GM12864 (cell line): ENCODE measurements around the gene SLAMF8.

Source experiments
- DNase-seq: peaks from one replicate; pipeline ENCODE4 v3.0.0-alpha.2; 2011; ENCODE audit warnings: low read depth
- H3K4me3 ChIP-seq: 2 replicates; pipeline ENCODE4 v1.5.1; 2011; ENCODE audit warnings: mild to moderate bottlenecking, low read depth, low read length, control low read depth
- TF ChIP-seq, protein P1 (sequence below): IDR thresholded peaks from 2 replicates; pipeline ENCODE4 v1.5.1; 2011; ENCODE audit warnings: low read depth, mild to moderate bottlenecking, moderate library complexity, low read length, control low read depth, inconsistent platforms; ENCODE audit errors: missing control alignments

SLAMF8 gene

DNA sequence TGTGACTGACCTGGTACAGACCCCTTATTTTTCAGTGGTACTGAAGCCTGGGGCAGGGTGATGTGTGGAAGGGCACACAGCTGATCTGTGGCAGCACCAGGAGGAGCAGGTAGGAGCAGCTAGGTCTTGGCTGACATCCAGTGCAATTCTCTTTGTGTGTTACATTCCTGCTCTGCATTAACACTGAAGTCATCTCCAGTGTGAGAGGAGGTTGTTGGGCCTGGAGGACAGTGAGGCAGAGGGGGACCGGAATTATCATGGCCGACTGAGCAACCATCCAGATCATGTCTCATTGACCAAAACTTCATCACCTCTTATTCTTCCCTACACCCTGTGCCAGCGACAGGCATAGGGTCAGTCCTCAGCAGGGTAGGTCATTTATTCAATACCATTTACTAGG lies 1.5 kb downstream of the SLAMF8 start:
- TF ChIP-seq, protein P1, sequence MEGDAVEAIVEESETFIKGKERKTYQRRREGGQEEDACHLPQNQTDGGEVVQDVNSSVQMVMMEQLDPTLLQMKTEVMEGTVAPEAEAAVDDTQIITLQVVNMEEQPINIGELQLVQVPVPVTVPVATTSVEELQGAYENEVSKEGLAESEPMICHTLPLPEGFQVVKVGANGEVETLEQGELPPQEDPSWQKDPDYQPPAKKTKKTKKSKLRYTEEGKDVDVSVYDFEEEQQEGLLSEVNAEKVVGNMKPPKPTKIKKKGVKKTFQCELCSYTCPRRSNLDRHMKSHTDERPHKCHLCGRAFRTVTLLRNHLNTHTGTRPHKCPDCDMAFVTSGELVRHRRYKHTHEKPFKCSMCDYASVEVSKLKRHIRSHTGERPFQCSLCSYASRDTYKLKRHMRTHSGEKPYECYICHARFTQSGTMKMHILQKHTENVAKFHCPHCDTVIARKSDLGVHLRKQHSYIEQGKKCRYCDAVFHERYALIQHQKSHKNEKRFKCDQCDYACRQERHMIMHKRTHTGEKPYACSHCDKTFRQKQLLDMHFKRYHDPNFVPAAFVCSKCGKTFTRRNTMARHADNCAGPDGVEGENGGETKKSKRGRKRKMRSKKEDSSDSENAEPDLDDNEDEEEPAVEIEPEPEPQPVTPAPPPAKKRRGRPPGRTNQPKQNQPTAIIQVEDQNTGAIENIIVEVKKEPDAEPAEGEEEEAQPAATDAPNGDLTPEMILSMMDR: no peak
- no peak for DNase-seq
- H3K4me3 ChIP-seq: no peak overlapping the region

DNA sequence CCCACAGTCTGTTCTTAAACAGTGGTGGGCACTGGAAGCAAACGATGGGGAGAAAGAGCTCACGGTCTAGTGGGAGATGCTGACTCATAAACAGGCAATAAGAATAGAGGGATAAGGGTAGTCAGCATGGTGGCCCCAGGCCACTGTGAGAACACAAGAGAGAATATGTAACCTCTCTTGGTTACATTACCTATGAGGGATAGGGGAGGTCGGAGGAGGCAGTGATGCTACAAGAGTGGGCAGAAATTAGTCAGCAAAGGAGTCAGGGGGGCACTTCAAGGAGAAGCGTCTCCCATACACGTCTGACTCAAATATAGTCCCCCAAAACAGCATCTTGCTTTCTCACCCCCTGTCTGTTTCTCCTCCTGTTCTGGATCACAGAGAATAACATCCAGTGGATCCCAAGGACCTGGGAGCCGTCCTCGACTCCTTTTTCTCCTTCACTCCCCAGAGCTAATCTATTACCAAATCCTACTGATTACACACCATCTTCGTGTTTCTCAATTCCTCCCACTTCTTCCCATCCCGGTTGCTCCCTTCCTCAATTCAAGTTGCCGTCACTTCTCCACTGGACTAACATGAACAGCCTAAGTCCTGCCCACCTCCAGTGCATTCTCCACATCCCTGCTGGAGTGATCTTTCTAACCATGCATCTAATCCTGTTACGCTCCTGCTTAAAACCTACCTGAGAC lies 2.1 kb downstream of the SLAMF8 start:
- no peak overlapping the region for H3K4me3 ChIP-seq
- no peak for DNase-seq
- TF ChIP-seq, protein P1: no peak

DNA sequence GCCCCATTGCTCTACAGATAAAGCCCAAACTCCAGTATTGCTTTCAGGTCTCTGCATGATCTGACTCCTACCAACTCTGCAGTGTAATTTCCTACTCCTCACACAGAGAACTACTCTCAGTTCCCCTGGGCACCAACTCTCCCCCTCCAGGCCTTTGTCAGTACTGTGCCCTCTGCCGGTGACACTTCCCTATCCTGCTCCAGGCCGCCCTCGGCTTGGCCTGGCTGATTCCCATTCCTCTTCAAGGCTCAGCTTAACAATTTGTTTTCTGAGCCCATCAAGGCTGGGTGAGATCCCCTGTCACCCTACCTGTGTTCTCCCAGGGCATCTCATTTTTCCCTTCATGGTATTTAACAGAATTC lies 2.6 kb downstream of the SLAMF8 start:
- TF ChIP-seq, protein P1: peak; percentile 55
- no peak overlapping the region for H3K4me3 ChIP-seq
- DNase-seq: no peak

DNA sequence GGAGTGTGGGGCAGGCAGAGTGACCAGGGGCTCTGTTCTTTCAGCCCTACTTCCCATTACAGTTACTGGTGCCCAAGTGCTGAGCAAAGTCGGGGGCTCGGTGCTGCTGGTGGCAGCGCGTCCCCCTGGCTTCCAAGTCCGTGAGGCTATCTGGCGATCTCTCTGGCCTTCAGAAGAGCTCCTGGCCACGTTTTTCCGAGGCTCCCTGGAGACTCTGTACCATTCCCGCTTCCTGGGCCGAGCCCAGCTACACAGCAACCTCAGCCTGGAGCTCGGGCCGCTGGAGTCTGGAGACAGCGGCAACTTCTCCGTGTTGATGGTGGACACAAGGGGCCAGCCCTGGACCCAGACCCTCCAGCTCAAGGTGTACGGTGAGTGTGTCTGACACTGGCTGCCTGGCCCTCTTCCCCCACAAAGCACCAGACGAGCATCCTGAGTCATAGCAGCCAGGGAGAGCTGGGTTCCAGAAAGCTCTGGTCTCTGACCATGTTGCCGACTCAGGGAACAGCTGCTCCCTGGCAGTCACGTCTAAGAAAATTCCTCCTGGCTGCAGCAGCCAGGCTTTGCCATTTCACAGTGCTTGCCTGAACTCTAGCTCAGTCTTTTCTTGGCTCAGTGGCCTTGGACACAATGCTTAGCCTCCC lies 3.3 kb downstream of the SLAMF8 start:
- no peak overlapping the region for H3K4me3 ChIP-seq
- no peak for DNase-seq
- TF ChIP-seq, protein P1: no peak

DNA sequence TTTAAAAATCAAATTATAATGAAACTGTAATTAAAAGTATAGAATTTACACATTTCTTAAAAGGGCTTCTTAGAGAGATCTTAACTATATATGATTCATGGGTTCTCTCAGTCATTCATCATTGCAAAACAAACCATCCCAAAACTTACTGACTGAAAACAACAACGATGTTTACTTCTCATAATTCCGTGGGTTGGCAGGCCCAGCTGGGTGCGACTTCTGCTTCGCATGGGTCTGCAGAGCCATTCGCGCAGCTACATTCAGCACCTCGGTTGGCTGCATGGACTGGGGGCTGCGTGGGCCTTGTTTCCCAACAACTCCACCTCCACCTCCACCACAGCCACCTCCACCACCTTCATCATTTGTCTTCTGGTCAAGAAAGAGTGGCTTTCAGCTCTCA lies 4.0 kb downstream of the SLAMF8 start:
- no peak overlapping the region for H3K4me3 ChIP-seq
- TF ChIP-seq, protein P1: no peak
- DNase-seq: no peak

DNA sequence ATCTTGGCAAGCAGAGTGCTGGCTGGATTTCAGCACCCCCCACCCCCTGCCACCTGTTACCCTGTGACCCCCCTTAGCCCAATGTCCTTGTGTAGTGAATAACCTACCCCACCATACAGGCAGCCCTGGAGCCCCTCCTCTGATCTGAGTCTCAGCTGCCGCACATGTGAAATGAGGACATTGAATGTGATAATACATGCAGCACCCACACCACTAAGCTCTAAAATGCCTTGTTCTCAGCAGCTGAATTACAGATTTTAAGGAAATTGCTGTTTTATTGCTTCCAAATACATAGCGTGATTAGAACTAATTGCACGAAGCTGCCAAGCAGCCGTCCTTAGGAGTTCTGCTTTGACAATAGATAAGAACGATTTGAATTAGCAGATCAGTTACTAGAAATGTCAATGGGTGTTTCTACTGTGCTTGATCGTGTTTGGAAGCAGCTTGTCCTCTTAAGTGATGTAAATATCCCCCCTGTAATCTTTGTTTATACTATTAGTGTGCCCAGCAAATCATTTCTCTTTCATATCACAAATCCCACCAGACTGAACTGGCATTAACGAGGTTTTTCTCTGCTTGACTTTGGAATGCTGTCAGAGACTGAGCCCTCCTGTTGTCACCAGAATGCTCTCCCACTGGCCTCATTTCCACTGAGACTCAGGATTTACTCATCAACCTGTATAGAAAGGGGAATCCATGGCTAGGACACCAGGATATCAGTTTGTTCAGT lies 4.9 kb downstream of the SLAMF8 start:
- TF ChIP-seq, protein P1: no peak
- DNase-seq: no peak
- H3K4me3 ChIP-seq: no peak overlapping the region
